Fibroblast of mammary gland (primary cell): ENCODE measurements around the gene KLHL41.

Experiments used
- DNase-seq: peaks from one replicate; pipeline ENCODE4 v3.0.0-alpha.2; 2010; ENCODE audit warnings: low read depth
- H3K4me3 ChIP-seq: 2 replicates; pipeline ENCODE4 v1.5.1; 2011; ENCODE audit warnings: low read depth, mild to moderate bottlenecking, low read length, moderate library complexity; ENCODE audit not compliant: control insufficient read depth
- TF ChIP-seq, protein P1 (sequence below): conservative IDR thresholded peaks from 2 replicates; pipeline ENCODE4 v1.5.1; 2011; ENCODE audit warnings: low read depth, low read length, inconsistent platforms; ENCODE audit not compliant: control insufficient read depth, insufficient read depth

KLHL41 gene

DNA sequence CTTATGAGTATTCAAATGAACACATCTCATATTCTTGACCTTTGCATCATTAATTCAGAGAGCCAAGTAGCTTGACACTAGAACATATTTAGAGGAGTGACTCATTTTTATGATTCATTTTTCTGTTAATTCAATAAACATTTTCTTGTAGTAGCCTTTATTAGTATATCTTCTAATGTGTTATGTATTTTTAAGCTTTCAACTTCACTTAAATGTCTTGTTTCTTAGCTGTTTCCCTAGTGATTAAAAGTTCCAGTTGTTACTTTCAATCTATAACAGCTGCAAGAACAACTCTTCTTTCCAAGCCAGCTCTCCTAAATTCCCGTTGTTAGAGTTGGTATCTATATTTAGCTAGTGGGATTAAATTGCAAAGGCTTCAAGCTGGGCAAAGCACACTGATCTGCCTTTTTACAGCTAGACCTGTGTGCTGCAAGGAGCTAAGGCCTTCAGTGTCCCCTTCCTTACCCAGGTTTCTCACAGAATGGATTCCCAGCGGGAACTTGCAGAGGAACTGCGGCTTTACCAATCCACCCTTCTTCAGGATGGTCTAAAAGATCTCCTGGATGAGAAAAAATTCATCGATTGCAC, at the start of gene KLHL41:
Gene KLHL41, plus strand, starts transcription at position 405 of the 588 bp plus-strand sequence. Its CDS starts 77 bp downstream, at position 482.
- peak; percentile 60 for DNase-seq
- no peak within 1 kb of the TSS for H3K4me3 ChIP-seq
- TF ChIP-seq, protein P1, sequence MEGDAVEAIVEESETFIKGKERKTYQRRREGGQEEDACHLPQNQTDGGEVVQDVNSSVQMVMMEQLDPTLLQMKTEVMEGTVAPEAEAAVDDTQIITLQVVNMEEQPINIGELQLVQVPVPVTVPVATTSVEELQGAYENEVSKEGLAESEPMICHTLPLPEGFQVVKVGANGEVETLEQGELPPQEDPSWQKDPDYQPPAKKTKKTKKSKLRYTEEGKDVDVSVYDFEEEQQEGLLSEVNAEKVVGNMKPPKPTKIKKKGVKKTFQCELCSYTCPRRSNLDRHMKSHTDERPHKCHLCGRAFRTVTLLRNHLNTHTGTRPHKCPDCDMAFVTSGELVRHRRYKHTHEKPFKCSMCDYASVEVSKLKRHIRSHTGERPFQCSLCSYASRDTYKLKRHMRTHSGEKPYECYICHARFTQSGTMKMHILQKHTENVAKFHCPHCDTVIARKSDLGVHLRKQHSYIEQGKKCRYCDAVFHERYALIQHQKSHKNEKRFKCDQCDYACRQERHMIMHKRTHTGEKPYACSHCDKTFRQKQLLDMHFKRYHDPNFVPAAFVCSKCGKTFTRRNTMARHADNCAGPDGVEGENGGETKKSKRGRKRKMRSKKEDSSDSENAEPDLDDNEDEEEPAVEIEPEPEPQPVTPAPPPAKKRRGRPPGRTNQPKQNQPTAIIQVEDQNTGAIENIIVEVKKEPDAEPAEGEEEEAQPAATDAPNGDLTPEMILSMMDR: no peak

DNA sequence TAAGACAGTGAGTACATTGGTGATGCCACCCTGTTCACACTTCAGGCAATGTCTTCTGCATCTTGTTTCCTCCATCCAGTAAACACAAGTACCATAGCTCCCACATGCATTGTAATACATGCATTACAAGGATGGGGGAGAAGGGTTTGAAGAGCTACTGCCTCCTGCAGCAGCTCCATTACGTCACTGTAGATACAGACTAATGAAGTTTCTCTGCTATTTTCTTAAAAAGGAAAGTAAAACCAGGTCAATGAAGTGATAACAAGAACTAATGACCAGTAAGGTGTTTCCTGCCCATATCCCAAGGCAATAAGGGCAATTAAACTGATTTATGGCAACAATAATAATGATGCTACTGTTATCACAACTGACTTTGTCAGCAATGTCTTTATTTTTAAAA, 48.4 kb upstream of the KLHL41 start:
- H3K4me3 ChIP-seq: no peak overlapping the region
- TF ChIP-seq, protein P1: no peak
- no peak for DNase-seq

DNA sequence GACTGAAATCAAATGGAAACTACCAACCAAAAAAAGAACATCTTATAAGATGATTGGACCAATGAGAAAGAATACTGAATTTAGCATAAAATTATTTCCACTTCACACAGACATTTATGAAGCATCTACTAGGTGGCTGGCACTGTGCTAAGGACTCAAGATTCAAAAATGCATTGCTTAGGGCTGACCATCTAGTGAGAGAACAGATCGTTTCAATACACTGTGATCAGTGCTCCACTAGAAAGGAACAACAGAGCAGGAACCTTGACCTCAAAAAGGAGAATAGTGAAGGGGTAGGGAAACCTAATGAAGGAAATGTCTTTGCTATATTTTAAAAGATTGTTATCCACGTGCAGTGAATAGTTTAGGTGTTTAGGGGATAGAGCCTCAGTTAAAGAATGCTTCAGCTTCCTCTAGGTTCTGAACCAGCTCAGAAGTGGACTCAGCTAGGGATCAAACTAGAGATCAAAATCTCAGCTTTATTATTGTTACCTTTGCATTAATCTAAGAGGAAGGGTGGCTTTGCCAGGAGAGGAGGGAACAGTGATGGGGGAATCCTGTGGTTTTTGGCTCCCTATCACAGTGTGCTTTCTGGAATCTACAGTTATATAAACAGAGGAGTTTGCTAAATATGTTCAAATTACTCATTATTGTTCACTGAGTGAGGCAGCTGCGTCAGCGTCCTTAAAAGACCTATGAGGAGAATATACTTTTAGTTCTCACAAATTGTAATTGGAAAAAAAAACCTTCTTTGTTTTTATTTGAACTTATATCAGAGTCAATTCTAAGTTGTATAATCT, 46.4 kb upstream of the KLHL41 start:
- peak; percentile 93 for DNase-seq
- TF ChIP-seq, protein P1: no peak

DNA sequence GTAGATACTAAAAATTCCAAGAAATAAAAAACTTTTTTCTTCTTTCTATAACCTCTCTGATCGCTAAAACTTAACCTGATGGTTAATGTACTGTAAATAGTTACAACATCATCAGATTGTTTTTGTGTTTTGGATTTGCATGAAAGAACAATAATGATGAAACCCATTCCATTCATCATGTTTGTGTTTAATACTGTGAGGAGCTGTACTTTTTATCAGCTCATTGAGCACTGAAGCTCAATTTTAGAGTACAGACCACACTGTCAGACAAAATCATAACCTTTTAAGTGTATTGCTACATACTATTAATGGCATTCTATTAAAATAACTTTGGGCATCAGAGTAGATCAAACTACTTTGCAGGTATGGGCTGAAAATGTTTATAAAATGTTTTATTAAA, 45.0 kb upstream of the KLHL41 start:
- DNase-seq: no peak
- TF ChIP-seq, protein P1: no peak
- H3K4me3 ChIP-seq: no peak overlapping the region

More for the DNA sequence above, 46.4 kb upstream of the KLHL41 start:
- no peak overlapping the region for H3K4me3 ChIP-seq

DNA sequence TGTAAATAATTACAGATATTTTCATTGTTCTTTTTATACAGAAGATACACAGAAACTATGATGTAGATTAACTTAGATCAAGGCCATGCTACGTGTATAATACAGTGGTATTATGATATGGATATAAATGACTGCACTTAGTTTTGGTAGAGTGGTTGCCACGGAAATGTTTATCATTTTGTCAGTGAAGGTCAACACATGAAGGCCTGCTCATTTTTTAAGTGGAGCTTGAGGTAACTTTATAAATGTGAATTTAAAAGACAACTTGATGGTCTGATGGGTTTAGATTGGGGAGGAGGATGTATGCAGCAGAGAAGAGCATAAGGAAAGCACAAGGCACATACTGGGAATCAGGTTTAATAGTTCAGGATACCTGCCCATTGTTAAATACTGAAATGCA, 44.6 kb upstream of the KLHL41 start:
- DNase-seq: no peak
- no peak overlapping the region for H3K4me3 ChIP-seq
- TF ChIP-seq, protein P1: no peak

DNA sequence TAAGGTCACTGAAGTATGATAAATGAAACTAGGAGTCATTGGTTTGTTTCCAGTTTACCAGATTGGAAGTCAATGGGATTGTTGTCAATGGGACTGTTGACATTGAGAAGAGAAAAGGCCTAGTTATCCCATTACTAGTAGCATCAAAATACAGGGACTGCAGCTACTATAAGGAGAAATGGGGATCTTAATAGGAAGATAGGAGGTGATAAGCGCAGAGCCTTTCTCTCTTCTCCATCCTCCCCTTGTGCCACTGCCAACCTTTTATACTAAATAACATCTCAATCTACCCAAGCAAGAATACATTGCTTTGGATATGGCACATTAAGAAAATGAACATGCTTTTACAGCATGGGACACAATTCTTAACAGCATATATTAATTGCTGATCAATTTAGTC, 40.7 kb upstream of the KLHL41 start:
- TF ChIP-seq, protein P1: no peak
- no peak overlapping the region for H3K4me3 ChIP-seq
- DNase-seq: no peak
